IPS-15b (cell line): ENCODE results near the gene LONRF2.
"Not testable (repeated sequence)": the region's sequence is repeated elsewhere in the genome, so short reads cannot be mapped to it uniquely, and the experiment has no call there.

ENCODE experiments used
- H3K27me3 ChIP-seq: one replicate; pipeline ENCODE4 v1.6.1; 2013; ENCODE audit warnings: low read length; ENCODE audit not compliant: control insufficient read depth, insufficient read depth
- H3K36me3 ChIP-seq: one replicate; pipeline ENCODE4 v1.6.1; 2013; ENCODE audit warnings: low read length; ENCODE audit not compliant: control insufficient read depth, insufficient read depth
- H3K4me1 ChIP-seq: one replicate; pipeline ENCODE4 v1.6.1; 2013; ENCODE audit warnings: mild to moderate bottlenecking, low read length; ENCODE audit not compliant: control insufficient read depth, insufficient read depth
- H3K4me3 ChIP-seq: one replicate; pipeline ENCODE4 v1.5.1; 2013; ENCODE audit warnings: low read depth, low read length
- H3K9ac ChIP-seq: one replicate; pipeline ENCODE4 v1.6.1; 2013; ENCODE audit warnings: low read depth, mild to moderate bottlenecking, low read length
- H3K9me3 ChIP-seq: one replicate; pipeline ENCODE4 v1.6.1; 2013; ENCODE audit warnings: mild to moderate bottlenecking, low read length; ENCODE audit not compliant: control insufficient read depth, insufficient read depth

LONRF2 gene

DNA sequence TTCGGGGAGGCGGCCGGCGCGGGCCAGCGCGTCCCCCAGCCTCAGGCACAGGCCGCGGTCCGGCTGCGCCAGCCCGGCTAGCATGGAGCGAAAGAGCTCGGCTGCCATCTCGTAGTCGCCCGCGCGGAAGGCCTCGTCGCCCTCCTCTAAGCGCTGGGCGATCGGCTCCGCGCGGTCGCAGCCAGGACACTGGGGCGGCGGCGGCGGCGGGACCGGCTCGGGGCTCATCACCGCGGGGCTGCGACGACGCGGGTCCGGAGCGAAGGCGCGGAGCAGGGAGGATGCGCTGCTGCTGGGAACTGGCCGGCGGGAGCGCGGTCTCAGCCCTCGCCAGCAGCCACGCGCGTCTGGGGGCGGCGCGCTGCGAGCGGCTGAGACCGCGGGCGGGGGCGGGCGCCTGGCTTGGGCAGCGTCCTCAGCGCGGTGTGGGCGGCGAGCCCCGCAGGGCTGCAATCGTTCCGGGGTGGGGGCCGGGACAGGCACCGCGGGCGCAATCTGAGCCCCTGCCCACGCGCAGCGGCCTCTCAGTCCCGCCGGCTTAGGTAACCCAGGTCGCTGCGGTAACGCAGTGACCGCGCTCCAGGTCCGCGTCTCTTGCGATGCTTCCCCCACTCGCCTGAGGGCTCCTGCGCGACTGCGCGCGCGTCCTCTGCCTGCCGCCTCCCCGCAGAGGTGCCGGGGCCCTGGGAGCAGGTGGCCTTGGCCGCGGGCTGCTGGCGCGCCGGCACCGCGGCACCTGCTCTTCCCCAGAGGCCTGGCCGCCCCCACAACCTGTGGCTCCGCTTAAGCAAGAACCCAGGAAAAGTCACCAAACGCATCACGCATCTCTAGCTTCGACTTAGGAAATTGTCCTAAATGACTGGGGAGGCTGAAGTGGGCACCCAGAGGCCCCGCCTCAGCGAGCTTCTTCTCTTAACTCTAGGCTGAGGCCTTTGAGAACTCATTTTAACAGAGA, at the start of gene LONRF2:
Gene LONRF2, minus strand, starts transcription at position 636 of the 955 bp plus-strand sequence. Its CDS starts 408 bp downstream, at position 228.
- H3K27me3 ChIP-seq: peaks cover 57% of the 10 kb centered on the region
- H3K36me3 ChIP-seq: no peaks in the 10 kb centered on the region
- H3K9ac ChIP-seq: no peak within 1 kb of the TSS
- peak within 1 kb of the TSS; percentile 56 for H3K4me3 ChIP-seq
- H3K9me3 ChIP-seq: no peaks in the 10 kb centered on the region
- no peaks in the 10 kb centered on the region for H3K4me1 ChIP-seq

DNA sequence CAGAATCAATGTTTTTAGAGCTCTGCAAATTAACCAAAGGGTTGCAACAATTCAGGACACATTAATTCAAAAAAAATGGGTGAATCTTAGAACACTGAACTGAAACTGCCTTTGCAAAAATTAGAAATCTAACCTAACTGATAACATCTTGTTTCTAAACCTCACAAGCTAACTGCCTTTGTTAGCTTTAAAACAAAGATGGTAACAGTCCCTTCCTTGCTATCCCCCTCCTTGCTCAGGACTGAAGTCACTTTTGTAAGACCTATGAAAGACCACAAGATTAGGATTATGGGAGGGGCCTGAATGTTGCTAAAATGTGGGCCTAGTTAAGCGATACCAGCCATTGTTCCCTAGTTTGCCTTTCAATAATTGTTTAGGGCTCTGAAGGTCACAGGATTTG, 44.9 kb upstream of the LONRF2 start:
- H3K9ac ChIP-seq: no peak overlapping the region
- H3K36me3 ChIP-seq: no peaks in the 10 kb centered on the region
- H3K9me3 ChIP-seq: no peaks in the 10 kb centered on the region
- no peak overlapping the region for H3K4me3 ChIP-seq
- H3K27me3 ChIP-seq: no peaks in the 10 kb centered on the region
- peaks cover 6% of the 10 kb centered on the region for H3K4me1 ChIP-seq

DNA sequence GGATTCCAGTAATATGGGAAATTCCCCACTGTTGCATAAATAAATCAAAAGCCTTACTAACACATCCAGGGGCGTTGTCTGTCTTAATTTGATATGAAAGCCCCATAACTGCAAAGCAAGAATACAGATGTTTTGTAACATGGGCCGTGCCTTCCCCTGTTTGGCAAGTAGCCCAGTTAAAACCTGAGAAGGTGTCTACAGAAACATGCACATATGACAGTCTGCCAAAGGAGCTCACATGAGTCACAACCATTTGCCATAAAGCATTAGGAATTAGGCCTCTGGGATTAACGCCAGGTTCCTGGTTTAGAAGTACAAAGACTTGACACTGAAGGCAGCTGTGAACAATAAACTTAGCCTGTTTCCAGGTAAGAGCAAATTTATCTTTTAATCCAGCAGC, 43.1 kb upstream of the LONRF2 start:
- Histone ChIP-seq H3K27me3 (no peaks in the 10 kb centered on the region), H3K9ac (no peak overlapping the region), H3K36me3 (no peaks in the 10 kb centered on the region), H3K9me3 (no peaks in the 10 kb centered on the region), H3K4me3 (no peak overlapping the region), H3K4me1 (peaks cover 6% of the 10 kb centered on the region)

DNA sequence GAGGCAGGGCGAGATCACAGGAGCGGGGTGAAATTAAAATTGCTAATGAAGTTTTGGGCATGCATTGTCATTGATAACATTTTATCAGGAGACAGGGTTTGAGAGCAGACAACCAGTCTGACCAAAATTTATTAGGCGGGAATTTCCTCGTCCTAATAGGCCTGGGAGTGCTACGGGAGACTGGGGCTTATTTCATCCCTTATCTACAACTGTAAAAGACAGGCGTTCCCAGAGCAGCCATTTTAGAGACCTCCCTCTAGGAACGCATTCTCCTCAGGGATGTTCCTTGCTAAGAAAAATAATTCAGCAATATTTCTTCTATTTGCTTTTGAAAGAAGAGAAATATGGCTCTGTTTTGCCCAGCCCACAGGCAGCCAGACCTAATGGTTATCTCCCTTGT, 40.0 kb upstream of the LONRF2 start:
- H3K27me3 ChIP-seq, H3K4me3 ChIP-seq, H3K9ac ChIP-seq, H3K9me3 ChIP-seq, H3K36me3 ChIP-seq, H3K4me1 ChIP-seq: not testable (repeated sequence)

DNA sequence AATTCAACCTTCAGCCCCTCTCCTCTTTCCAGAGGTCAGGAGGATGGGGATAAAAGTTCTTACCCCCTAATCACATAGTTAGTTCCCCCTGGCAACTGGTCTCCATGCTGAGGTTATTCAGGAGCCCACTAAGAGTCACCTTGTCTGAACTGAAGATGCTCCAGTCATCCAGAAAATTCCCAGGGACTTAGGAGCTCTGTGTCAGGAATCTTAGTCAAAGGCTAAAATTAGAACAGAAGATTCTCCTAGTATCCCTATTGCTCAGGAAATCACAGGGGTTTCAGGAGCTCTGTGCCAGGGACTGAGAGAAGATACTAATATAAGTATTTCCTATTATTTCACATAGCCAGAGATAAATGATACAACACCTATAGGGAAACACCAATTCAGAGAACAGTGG, 37.3 kb upstream of the LONRF2 start:
- H3K4me3 ChIP-seq: no peak overlapping the region
- no peaks in the 10 kb centered on the region for H3K27me3 ChIP-seq
- no peaks in the 10 kb centered on the region for H3K36me3 ChIP-seq
- H3K4me1 ChIP-seq: no peaks in the 10 kb centered on the region
- no peaks in the 10 kb centered on the region for H3K9me3 ChIP-seq
- H3K9ac ChIP-seq: no peak overlapping the region

DNA sequence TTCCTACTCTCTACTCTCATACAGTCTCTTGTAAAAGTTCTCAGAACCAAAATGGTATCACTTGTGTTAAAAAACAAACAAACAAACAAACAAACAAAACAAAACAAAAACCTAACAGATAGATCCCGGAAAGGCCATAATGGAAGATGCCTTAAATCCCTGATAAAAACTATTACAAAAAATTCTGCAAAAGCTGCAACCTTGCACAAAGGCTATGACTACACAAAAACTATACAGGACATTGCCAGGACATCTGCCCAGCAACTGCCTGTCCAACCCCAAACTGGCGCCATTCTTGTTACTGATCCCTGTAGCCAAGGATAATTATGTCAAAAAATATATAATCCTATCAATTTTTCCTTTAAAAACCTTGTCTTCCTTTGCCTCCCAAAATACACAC, 36.3 kb upstream of the LONRF2 start:
- Histone ChIP-seq H3K4me3 (no peak overlapping the region), H3K27me3 (no peaks in the 10 kb centered on the region), H3K9ac (no peak overlapping the region), H3K4me1 (no peaks in the 10 kb centered on the region), H3K36me3 (no peaks in the 10 kb centered on the region), H3K9me3 (no peaks in the 10 kb centered on the region)

DNA sequence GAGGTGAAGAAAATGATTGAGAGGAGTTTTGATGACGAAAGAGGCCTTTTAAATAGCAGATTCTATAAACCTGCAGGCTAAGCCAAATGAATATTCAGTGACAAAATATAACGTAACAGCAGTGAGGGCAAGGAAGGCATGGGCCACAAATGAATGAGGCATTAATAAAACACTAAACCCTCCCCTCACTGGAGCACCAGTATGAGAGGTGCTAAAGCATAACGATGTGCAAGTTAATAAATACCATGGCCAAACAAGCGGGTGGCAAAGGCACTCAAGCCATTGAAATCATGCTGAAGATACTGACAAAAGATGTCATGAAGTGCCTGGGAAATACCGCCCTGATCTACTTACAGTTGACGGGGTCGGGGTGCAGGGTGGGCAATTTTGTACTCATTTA, 30.2 kb upstream of the LONRF2 start:
- Histone ChIP-seq H3K36me3 (no peaks in the 10 kb centered on the region), H3K4me3 (no peak overlapping the region), H3K27me3 (no peaks in the 10 kb centered on the region), H3K4me1 (no peaks in the 10 kb centered on the region), H3K9ac (no peak overlapping the region), H3K9me3 (no peaks in the 10 kb centered on the region)

DNA sequence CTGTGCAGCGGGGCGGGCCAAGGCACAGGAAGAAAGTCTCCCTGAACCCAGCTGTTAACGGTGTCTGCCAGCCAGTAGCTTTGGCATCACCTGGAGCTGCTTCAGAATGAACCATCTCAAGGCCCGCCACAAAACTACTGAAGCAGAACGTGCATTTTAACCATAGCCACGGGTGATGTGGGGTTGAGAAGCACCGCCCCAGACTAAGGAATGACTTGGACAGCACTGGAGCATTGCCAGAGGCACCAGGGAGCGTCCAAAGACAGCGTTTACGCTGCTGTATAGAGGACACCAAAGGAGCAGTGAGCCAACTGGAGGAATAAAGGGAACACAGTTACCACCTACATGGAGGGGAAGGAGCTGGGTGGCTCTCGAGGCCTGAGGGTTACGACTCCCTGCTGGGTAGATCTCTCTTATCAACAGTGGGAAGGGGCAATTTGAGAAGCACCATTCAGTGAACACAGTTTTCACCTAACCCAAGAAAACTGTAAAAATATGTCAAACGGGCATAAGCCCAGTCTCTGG, 28.4 kb upstream of the LONRF2 start:
- H3K4me3 ChIP-seq: no peak overlapping the region
- H3K9ac ChIP-seq: no peak overlapping the region
- H3K27me3 ChIP-seq: no peaks in the 10 kb centered on the region

DNA sequence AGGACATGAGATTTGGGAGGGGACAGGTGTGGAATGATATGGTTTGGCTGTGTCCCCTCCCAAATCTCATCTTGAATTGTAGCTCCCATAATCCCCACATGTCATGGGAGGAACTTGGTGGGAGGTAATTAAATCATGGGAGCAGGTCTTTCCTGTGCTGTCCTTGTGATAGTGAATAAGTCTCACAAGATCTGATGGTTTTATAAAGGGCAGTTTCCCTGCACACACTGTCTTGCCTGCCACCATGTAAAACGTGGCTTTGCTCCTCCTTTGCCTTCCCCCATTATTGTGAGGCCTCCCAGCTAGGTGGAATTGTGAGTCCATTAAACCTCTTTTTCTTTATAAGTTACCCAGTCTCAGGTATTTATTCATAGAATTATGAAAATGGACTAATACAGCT, 22.8 kb upstream of the LONRF2 start:
- not testable (repeated sequence) for H3K4me3 ChIP-seq, H3K4me1 ChIP-seq, H3K9ac ChIP-seq, H3K27me3 ChIP-seq, H3K36me3 ChIP-seq, H3K9me3 ChIP-seq

More for the DNA sequence above, 28.4 kb upstream of the LONRF2 start:
- H3K36me3 ChIP-seq: no peaks in the 10 kb centered on the region
- no peaks in the 10 kb centered on the region for H3K4me1 ChIP-seq
- no peaks in the 10 kb centered on the region for H3K9me3 ChIP-seq

DNA sequence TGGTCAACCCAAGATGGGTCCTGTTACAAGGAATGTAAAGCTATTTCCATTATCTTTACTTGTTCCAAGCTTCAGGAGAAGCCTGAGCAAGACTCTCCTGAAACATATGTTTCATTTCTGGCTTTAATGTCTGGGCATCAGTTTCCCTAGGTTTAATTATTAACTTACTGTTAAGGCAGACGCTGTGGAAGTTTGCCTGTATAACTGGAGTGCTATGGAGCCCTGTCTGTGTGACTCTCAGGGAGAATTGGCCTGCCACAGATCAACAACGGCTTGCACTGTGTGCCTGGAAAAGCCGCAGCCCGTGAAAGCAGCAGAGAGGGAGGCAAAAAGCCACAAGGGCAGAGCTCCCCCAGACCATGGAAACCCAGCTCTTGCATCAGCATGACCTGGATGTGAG, 22.1 kb upstream of the LONRF2 start:
- no peaks in the 10 kb centered on the region for H3K36me3 ChIP-seq
- no peaks in the 10 kb centered on the region for H3K9me3 ChIP-seq
- no peaks in the 10 kb centered on the region for H3K4me1 ChIP-seq
- H3K9ac ChIP-seq: no peak overlapping the region
- H3K4me3 ChIP-seq: no peak overlapping the region
- H3K27me3 ChIP-seq: no peaks in the 10 kb centered on the region

DNA sequence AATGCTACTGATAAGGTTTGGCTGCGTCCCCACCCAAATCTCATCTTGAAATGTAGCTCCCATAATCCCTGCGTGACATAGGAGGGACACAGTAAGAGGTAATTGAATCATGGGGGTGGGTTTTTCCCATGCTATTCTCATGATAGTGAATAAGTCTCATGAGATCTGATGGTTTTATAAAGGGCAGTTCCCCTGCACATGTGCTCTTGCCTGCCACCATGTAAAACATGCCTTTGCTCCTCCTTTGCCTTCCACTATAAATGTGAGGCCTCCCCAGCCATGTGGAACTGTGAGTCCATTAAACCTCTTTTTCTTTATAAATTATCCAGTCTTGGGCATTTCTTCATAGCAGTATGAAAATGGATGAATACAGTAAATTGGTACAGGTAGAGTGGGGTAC, 20.2 kb upstream of the LONRF2 start:
- H3K4me3 ChIP-seq, H3K9me3 ChIP-seq, H3K27me3 ChIP-seq, H3K36me3 ChIP-seq, H3K9ac ChIP-seq, H3K4me1 ChIP-seq: not testable (repeated sequence)

DNA sequence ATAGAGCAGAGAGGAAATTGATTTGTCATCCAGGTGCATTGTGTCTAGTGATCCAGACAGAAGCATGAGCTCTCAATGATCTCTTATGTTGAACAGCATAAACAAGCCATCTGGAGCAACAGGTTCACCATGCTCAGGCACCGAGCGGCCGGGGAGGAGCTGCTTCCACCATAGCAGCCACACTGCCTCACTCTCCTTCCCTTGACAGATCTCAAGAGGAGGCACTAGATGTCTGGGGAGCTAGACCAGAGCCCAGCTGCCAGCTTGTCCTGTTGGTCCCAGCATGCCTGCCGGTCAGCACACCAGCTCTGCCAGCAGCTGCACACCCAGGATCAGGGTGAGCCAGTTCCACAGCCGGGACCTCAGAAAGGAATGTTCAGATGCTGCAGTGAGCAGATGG, 17.5 kb upstream of the LONRF2 start:
- Histone ChIP-seq H3K4me1 (no peaks in the 10 kb centered on the region), H3K4me3 (no peak overlapping the region), H3K27me3 (no peaks in the 10 kb centered on the region), H3K9me3 (no peaks in the 10 kb centered on the region), H3K9ac (no peak overlapping the region), H3K36me3 (no peaks in the 10 kb centered on the region)
